Measurements from ENCODE around the gene HECW1. TPM values are rescaled to one million over a fixed set of nuclear protein-coding genes. Genes with fewer than 3 reads are reported as not detected.

Gene HECW1
- total RNA-seq, 2 experiments from 2014 or later: not detected

GRCh38 chr7:43490016-43490415 lies 377.6 kb downstream of the HECW1 start:
- Mint-ChIP-seq H3K27me3 (peaks cover 18% of the 10 kb centered on the region), H3K4me1 (peaks cover 5% of the 10 kb centered on the region), H3K4me3 (no peak overlapping the region), H3K27ac (no peak overlapping the region), H3K9me3 (ENCODE audit: low read depth) (no peaks in the 10 kb centered on the region), H3K36me3 (no peaks in the 10 kb centered on the region)
- no peak for ATAC-seq
- CTCF ChIA-PET: interaction anchor here (1.0 kb wide), 1 partner anchor 92 kb away, joined by 3 read pairs; no protein-coding TSS in a partner anchor
- no peak for DNase-seq

- Mint-ChIP-seq H3K27ac (no peak overlapping the region), H3K27me3 (peaks cover 19% of the 10 kb centered on the region), H3K36me3 (no peaks in the 10 kb centered on the region), H3K4me1 (peaks cover 5% of the 10 kb centered on the region), H3K9me3 (ENCODE audit: low read depth) (no peaks in the 10 kb centered on the region), H3K4me3 (no peak overlapping the region)
- CTCF ChIA-PET: interaction anchor here (1.0 kb wide), 1 partner anchor 91 kb away, joined by 3 read pairs; no protein-coding TSS in a partner anchor
- DNase-seq (no peak), ATAC-seq (no peak)
Observed at GRCh38 chr7:43491123-43491522, 378.7 kb downstream of the HECW1 start.

DNA sequence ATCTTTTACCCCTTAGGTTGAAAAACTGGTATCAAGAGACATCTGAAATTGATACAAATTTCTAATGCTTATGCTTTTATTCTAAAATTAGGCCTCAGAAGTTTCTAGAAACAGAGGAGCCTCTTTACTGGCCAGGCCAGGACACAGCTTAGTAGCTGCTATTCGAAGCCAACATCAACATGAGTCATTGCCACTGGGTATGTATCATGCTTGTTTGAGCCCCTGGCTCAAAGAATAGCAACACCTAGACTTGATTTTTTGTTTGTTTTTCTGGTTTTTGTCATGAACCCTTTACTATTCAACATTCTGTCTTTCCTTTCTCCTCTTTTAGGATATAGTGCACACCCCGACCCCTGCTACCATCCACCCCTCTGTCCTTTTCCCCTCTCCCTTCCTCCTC lies 379.5 kb downstream of the HECW1 start:
- peaks cover 24% of the 10 kb centered on the region for H3K27me3 Mint-ChIP-seq
- H3K27ac Mint-ChIP-seq: no peak overlapping the region
- no peaks in the 10 kb centered on the region for H3K9me3 Mint-ChIP-seq (ENCODE audit: low read depth)
- H3K4me3 Mint-ChIP-seq: no peak overlapping the region
- no peak for ATAC-seq
- H3K36me3 Mint-ChIP-seq: no peaks in the 10 kb centered on the region
- H3K4me1 Mint-ChIP-seq: peaks cover 5% of the 10 kb centered on the region
- CTCF ChIA-PET: interaction anchor here (1.2 kb wide), 1 partner anchor 17 kb away, joined by 3 read pairs; no protein-coding TSS in a partner anchor
- DNase-seq: no peak

- peaks cover 30% of the 10 kb centered on the region for H3K27me3 Mint-ChIP-seq
- no peak for DNase-seq
- H3K9me3 Mint-ChIP-seq (ENCODE audit: low read depth): no peaks in the 10 kb centered on the region
- ATAC-seq: no peak
- CTCF ChIA-PET: interaction anchor here (1.0 kb wide), 1 partner anchor 24 kb away, joined by 3 read pairs; no protein-coding TSS in a partner anchor
- H3K4me3 Mint-ChIP-seq: no peak overlapping the region
- H3K27ac Mint-ChIP-seq: no peak overlapping the region
- peaks cover 5% of the 10 kb centered on the region for H3K4me1 Mint-ChIP-seq
- H3K36me3 Mint-ChIP-seq: no peaks in the 10 kb centered on the region
Observed at GRCh38 chr7:43492896-43493295, 380.4 kb downstream of the HECW1 start.

DNA sequence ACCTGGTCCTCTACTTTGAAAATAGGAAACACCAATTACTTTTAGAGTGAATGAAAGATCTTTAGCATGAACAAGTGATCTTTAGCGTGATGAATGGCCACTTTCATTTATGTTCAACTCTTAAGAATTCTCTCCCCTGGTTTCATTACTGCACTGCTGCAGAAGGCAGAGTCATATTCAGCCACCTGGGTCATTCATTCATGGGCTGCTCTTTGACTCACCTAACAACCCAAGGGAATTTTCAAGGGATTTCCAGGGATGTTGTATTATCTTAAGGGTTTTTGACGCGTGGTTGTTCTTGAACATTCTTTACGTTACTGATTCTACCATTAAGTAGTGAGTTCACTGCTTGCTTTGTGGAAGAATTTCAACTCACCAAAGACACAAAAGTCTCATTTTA lies 383.1 kb downstream of the HECW1 start:
- Mint-ChIP-seq H3K36me3 (no peaks in the 10 kb centered on the region), H3K4me1 (no peaks in the 10 kb centered on the region), H3K9me3 (ENCODE audit: low read depth) (no peaks in the 10 kb centered on the region), H3K27me3 (peaks cover 45% of the 10 kb centered on the region), H3K4me3 (no peak overlapping the region), H3K27ac (no peak overlapping the region)
- no peak for DNase-seq
- ATAC-seq: no peak
- CTCF ChIA-PET: no interaction called here

DNA sequence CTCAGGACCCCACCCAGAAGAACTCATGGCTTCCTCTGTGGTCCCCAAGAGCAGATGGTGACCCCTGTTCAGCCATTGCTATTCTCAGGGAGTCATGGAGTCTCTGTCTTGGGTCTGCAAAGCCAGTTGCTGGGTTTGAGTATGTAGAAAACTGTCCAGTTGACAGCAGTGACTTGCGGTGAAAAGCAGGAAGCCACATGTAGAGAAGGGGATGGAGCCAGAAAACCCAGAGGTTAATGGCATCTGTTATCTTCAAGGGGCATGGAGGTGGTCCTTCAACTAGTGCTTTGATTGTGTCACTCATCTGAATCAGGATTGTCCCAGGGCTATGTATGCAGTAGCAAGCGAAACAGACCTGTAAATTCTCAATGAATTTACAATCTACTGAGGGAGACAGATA lies 384.1 kb downstream of the HECW1 start:
- Mint-ChIP-seq H3K9me3 (ENCODE audit: low read depth) (no peaks in the 10 kb centered on the region), H3K27ac (no peak overlapping the region), H3K4me3 (no peak overlapping the region), H3K4me1 (no peaks in the 10 kb centered on the region), H3K36me3 (no peaks in the 10 kb centered on the region), H3K27me3 (peaks cover 50% of the 10 kb centered on the region)
- no peak for DNase-seq
- no peak for ATAC-seq
- CTCF ChIA-PET: no interaction called here

DNA sequence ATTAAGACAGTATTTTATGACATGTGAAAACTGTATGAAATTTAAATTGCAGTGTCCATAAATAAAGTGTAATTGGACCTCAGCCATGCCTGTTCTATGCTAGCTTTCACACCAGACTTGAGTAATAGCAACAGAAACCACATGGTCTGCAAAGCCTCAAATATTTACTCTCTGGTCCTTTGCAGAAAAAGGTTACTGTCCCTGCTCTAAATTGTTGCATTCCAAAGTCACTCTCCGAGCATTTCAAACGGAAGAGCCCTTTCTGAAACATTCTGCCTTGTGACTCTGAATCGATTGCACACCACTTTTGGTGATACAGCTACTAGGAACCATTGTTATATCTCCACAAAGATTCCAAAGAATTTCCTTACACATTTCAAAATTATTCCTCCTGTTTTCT lies 389.4 kb downstream of the HECW1 start:
- DNase-seq (no peak), ATAC-seq (no peak)
- Mint-ChIP-seq H3K36me3 (no peaks in the 10 kb centered on the region), H3K4me1 (no peaks in the 10 kb centered on the region), H3K27ac (no peak overlapping the region), H3K4me3 (no peak overlapping the region), H3K9me3 (ENCODE audit: low read depth) (no peaks in the 10 kb centered on the region), H3K27me3 (peaks cover 37% of the 10 kb centered on the region)
- CTCF ChIA-PET: no interaction called here

GRCh38 chr7:43502941-43503340 lies 390.5 kb downstream of the HECW1 start:
- H3K4me1 Mint-ChIP-seq: no peaks in the 10 kb centered on the region
- H3K36me3 Mint-ChIP-seq: peaks cover 1% of the 10 kb centered on the region
- CTCF ChIA-PET: no interaction called here
- ATAC-seq (no peak), DNase-seq (no peak)
- no peak overlapping the region for H3K4me3 Mint-ChIP-seq
- H3K9me3 Mint-ChIP-seq (ENCODE audit: low read depth): no peaks in the 10 kb centered on the region
- peaks cover 34% of the 10 kb centered on the region for H3K27me3 Mint-ChIP-seq
- H3K27ac Mint-ChIP-seq: no peak overlapping the region

- CTCF ChIA-PET: no interaction called here
- no peak for ATAC-seq
Observed at GRCh38 chr7:43505412-43505811, 393.0 kb downstream of the HECW1 start.

GRCh38 chr7:43506460-43506859 lies 394.0 kb downstream of the HECW1 start:
- no peak overlapping the region for H3K27ac Mint-ChIP-seq
- H3K27me3 Mint-ChIP-seq: peaks cover 34% of the 10 kb centered on the region
- CTCF ChIA-PET: no interaction called here
- H3K4me3 Mint-ChIP-seq: no peak overlapping the region
- ATAC-seq (no peak), DNase-seq (no peak)
- no peaks in the 10 kb centered on the region for H3K9me3 Mint-ChIP-seq (ENCODE audit: low read depth)
- H3K4me1 Mint-ChIP-seq: peaks cover 4% of the 10 kb centered on the region
- peaks cover 1% of the 10 kb centered on the region for H3K36me3 Mint-ChIP-seq

More at GRCh38 chr7:43505412-43505811, 393.0 kb downstream of the HECW1 start:
- Mint-ChIP-seq H3K27ac (no peak overlapping the region), H3K27me3 (peaks cover 32% of the 10 kb centered on the region), H3K4me3 (no peak overlapping the region), H3K36me3 (peaks cover 1% of the 10 kb centered on the region), H3K9me3 (ENCODE audit: low read depth) (no peaks in the 10 kb centered on the region), H3K4me1 (no peaks in the 10 kb centered on the region)
- DNase-seq: no peak

DNA sequence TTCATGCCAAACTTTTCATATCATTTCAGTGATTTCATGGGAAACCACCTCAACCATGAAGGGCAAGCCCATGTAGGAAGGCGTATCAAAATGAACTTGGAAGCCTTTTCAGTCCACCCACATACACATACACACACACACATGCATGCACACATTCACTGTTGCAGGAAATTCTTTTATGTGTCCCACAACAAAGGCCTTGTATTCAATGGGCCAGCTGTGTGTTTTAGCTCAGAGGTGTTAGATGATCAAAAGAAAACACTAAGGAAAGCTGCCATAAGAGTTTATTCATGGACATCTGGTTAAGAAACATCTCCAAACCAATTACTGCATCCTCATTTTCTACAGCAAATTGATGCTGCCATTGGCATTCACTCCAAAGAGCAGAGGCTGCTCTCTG lies 396.0 kb downstream of the HECW1 start:
- peaks cover 1% of the 10 kb centered on the region for H3K36me3 Mint-ChIP-seq
- H3K4me3 Mint-ChIP-seq: no peak overlapping the region
- H3K4me1 Mint-ChIP-seq: peaks cover 20% of the 10 kb centered on the region
- no peak for DNase-seq
- CTCF ChIA-PET: no interaction called here
- ATAC-seq: no peak
- H3K27me3 Mint-ChIP-seq: peaks cover 42% of the 10 kb centered on the region
- H3K27ac Mint-ChIP-seq: no peak overlapping the region
- H3K9me3 Mint-ChIP-seq (ENCODE audit: low read depth): no peaks in the 10 kb centered on the region

DNA sequence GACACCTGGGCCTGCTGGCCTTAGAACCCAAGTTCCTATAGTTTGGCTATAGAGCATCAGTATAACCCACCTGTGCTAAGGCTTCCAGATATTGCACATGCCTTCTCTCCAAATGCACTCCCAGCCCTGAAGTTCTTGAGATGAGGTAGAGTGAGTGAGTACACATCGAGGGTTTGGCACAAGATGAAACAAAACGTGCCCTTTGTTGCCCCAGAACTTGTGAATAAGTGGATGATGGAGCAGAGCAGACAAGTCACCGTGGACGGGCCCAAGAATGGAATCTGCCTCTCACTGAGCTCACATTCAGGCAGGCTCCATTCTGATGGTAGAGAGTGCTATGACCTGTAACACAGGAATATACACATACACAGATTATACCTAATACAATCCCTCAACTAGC lies 397.5 kb downstream of the HECW1 start:
- CTCF ChIA-PET: no interaction called here

GRCh38 chr7:43511029-43511428 lies 398.6 kb downstream of the HECW1 start:
- Mint-ChIP-seq H3K27ac (no peak overlapping the region), H3K4me3 (no peak overlapping the region), H3K9me3 (ENCODE audit: low read depth) (no peaks in the 10 kb centered on the region), H3K4me1 (peaks cover 31% of the 10 kb centered on the region), H3K27me3 (peaks cover 52% of the 10 kb centered on the region), H3K36me3 (peaks cover 4% of the 10 kb centered on the region)
- no peak for ATAC-seq
- CTCF ChIA-PET: interaction anchor here (1.4 kb wide), 1 partner anchor 189 kb away, joined by 4 read pairs; no protein-coding TSS in a partner anchor
- no peak for DNase-seq

More for the DNA sequence above, 397.5 kb downstream of the HECW1 start:
- DNase-seq: no peak
- H3K4me3 Mint-ChIP-seq: no peak overlapping the region
- no peak for ATAC-seq
- H3K36me3 Mint-ChIP-seq: peaks cover 3% of the 10 kb centered on the region
- H3K4me1 Mint-ChIP-seq: peaks cover 25% of the 10 kb centered on the region
- H3K9me3 Mint-ChIP-seq (ENCODE audit: low read depth): no peaks in the 10 kb centered on the region
- peaks cover 44% of the 10 kb centered on the region for H3K27me3 Mint-ChIP-seq
- no peak overlapping the region for H3K27ac Mint-ChIP-seq

- Mint-ChIP-seq H3K9me3 (ENCODE audit: low read depth) (no peaks in the 10 kb centered on the region), H3K27me3 (peaks cover 52% of the 10 kb centered on the region), H3K27ac (peak overlapping the region; percentile 35), H3K36me3 (peaks cover 6% of the 10 kb centered on the region), H3K4me3 (no peak overlapping the region), H3K4me1 (peaks cover 39% of the 10 kb centered on the region)
- peak; percentile 33 for ATAC-seq
- CTCF ChIA-PET: interaction anchor here (1.4 to 1.8 kb wide), 3 partner anchors 71 to 188 kb away, joined by 3 to 5 read pairs (median 4); partner anchors contain the start of gene STK17A
- DNase-seq: peak; percentile 44
Observed at GRCh38 chr7:43511769-43512515, 399.5 kb downstream of the HECW1 start.

All from activated CD8-positive, alpha-beta memory T cell treated with anti-CD3 and anti-CD28 coated beads, Interleukin-2, amount 10 ng/mL, durations not matched to agents 7 days and 5 days (primary cell).